HCT116 (cell line): ENCODE data around the gene AKIRIN2. TPM values are rescaled to one million over a fixed set of nuclear protein-coding genes. Genes with fewer than 3 reads are reported as not detected.

ENCODE experiments used
- ATAC-seq: fragments of 200-7000 bp; cut with Tn5 transposase; 2 replicates; pipeline ENCODE4 v1.9.1; 2020; ENCODE audit warnings: mild to moderate bottlenecking, moderate library complexity
- BruUV-seq: library from RNA; stranded (reverse); fragments of 400-500 nt; replicated peaks from 2 replicates; lab custom pipeline; 2021; lab: Mats Ljungman, UMichigan
- CTCF ChIA-PET: fragments of 300-600 bp; sonication (Branson Sonifier 250); formaldehyde crosslinking; loops from one replicate; lab custom pipeline; 2021; ENCODE audit warnings: antibody characterized with exemption; lab: Charles Lee
- POLR2A ChIA-PET: fragments of 300-600, 350-600 bp; sonication (Branson Sonifier 250); formaldehyde crosslinking; loops from one replicate; lab custom pipeline; 2021; ENCODE audit warnings: antibody characterized with exemption; lab: Charles Lee
- RAD21 ChIA-PET, 2 experiments: fragments of 300-600 bp; sonication (Branson Sonifier 250); formaldehyde crosslinking; loops; one replicate each; lab custom pipeline; 2023; ENCODE audit warnings: low total read pairs in 2 of 2; ENCODE audit not compliant: uncharacterized antibody in 2 of 2, unreplicated experiment in 2 of 2, low non-redundant PET in 1 of 2; lab: Charles Lee
- DNase-seq: peaks from one replicate; pipeline ENCODE4 v3.0.0-alpha.2; 2010; ENCODE audit warnings: low read depth, low spot score
- H2AFZ ChIP-seq: fragments of 200-600 bp; shearing (Covaris generic), sonication (generic); 2 replicates; pipeline ENCODE4 v1.6.1; 2017; ENCODE audit warnings: low read depth, mixed run types, mixed read lengths, antibody characterized with exemption, low read length; ENCODE audit not compliant: poor library complexity, severe bottlenecking
- H3K27ac ChIP-seq: 2 replicates; pipeline ENCODE4 v1.5.1; 2012; ENCODE audit warnings: low read depth, low read length
- H3K27me3 ChIP-seq: fragments of 200-600 bp; sonication (generic); 2 replicates; pipeline ENCODE4 v1.6.1; 2016; ENCODE audit warnings: mixed run types, low read length, mixed read lengths; ENCODE audit not compliant: insufficient read depth
- H3K36me3 ChIP-seq, 2 experiments: fragments of 200-500 bp in 1 of 2; fragments of 200-600 bp in 1 of 2; sonication (Bioruptor generic) in 1 of 2; sonication (generic) in 1 of 2; 2 replicates each; pipeline versions ENCODE4 v1.5.1 to v1.6.1; 2014 to 2016; ENCODE audit warnings: low read length in 2 of 2, inconsistent platforms in 1 of 2, mixed read lengths in 1 of 2, mixed run types in 1 of 2; ENCODE audit not compliant: insufficient read depth in 2 of 2, control insufficient read depth in 1 of 2
- H3K4me1 ChIP-seq, 2 experiments: fragments of 200-600 bp in 1 of 2; sonication (generic) in 1 of 2; 2 replicates each; pipeline versions ENCODE4 v1.5.1 to v1.6.1; 2012 to 2017; ENCODE audit warnings: low read length in 2 of 2, inconsistent platforms in 1 of 2, mild to moderate bottlenecking in 1 of 2, mixed read lengths in 1 of 2, mixed run types in 1 of 2, moderate library complexity in 1 of 2; ENCODE audit not compliant: insufficient read depth in 2 of 2, control insufficient read depth in 1 of 2
- H3K4me2 ChIP-seq: fragments of 200-600 bp; sonication (generic); 2 replicates; pipeline ENCODE4 v1.6.1; 2017; ENCODE audit warnings: mixed run types, low read length, mixed read lengths
- H3K4me3 ChIP-seq, 2 experiments: fragments of 200-600 bp in 1 of 2; sonication (generic) in 1 of 2; replicated peaks in 1 of 2; 2 replicates each; pipeline ENCODE4 v1.5.1; 2011 to 2016; ENCODE audit warnings: low read length in 2 of 2, control low read depth in 1 of 2, low read depth in 1 of 2, mild to moderate bottlenecking in 1 of 2, mixed read lengths in 1 of 2, mixed run types in 1 of 2
- H3K79me2 ChIP-seq: fragments of 200-600 bp; sonication (generic); 2 replicates; pipeline ENCODE4 v1.6.1; 2017; ENCODE audit warnings: mild to moderate bottlenecking, mixed run types, low read length, moderate library complexity, mixed read lengths; ENCODE audit not compliant: insufficient read depth
- H3K9ac ChIP-seq: fragments of 200-600 bp; sonication (generic); 2 replicates; pipeline ENCODE4 v1.6.1; 2016; ENCODE audit warnings: low read length, mixed read lengths
- H3K9me2 ChIP-seq: fragments of 200-600 bp; sonication (generic), shearing (Covaris generic); 2 replicates; pipeline ENCODE4 v1.6.1; 2017; ENCODE audit warnings: mixed run types, mild to moderate bottlenecking, moderate library complexity; ENCODE audit not compliant: insufficient read depth
- H3K9me3 ChIP-seq, 2 experiments: fragments of 200-500 bp in 1 of 2; fragments of 200-600 bp in 1 of 2; sonication (Bioruptor generic) in 1 of 2; sonication (generic) in 1 of 2; 2 replicates each; pipeline ENCODE4 v1.6.1; 2014 to 2017; ENCODE audit warnings: low read length in 2 of 2, mixed read lengths in 2 of 2, inconsistent platforms in 1 of 2, low read depth in 1 of 2, mild to moderate bottlenecking in 1 of 2, mixed run types in 1 of 2, moderate library complexity in 1 of 2; ENCODE audit not compliant: control insufficient read depth in 1 of 2, insufficient read depth in 1 of 2
- H4K20me1 ChIP-seq: fragments of 200-600 bp; sonication (generic), shearing (Covaris generic); 2 replicates; pipeline ENCODE4 v1.6.1; 2017; ENCODE audit warnings: mixed run types, mild to moderate bottlenecking, moderate library complexity; ENCODE audit not compliant: insufficient read depth
- CBX3 ChIP-seq: IDR thresholded peaks from 2 replicates; pipeline ENCODE4 v1.6.1; 2012; ENCODE audit warnings: low read depth
- CEBPB ChIP-seq: IDR thresholded peaks from 2 replicates; pipeline ENCODE4 v1.6.1; 2012; ENCODE audit warnings: low read depth
- EGR1 ChIP-seq: IDR thresholded peaks from 2 replicates; pipeline ENCODE4 v1.6.1; 2012; ENCODE audit warnings: low read depth
- FOSL1 ChIP-seq: IDR thresholded peaks from 2 replicates; pipeline ENCODE4 v1.6.1; 2012; ENCODE audit warnings: low read depth
- JUND ChIP-seq: IDR thresholded peaks from 2 replicates; pipeline ENCODE4 v1.6.1; 2012
- POLR2A ChIP-seq: IDR thresholded peaks from 2 replicates; pipeline ENCODE4 v1.7.0; 2011; ENCODE audit warnings: borderline replicate concordance; ENCODE audit not compliant: insufficient read depth, insufficient read length; ENCODE audit errors: extremely low read depth
- POLR2AphosphoS5 ChIP-seq: IDR thresholded peaks from 2 replicates; pipeline ENCODE4 v1.6.1; 2011; ENCODE audit warnings: mild to moderate bottlenecking, low read depth, low read length, moderate library complexity
- SIN3A ChIP-seq: IDR thresholded peaks from 2 replicates; pipeline ENCODE4 v1.6.1; 2012; ENCODE audit warnings: low read depth
- SP1 ChIP-seq: IDR thresholded peaks from 2 replicates; pipeline ENCODE4 v1.6.1; 2012; ENCODE audit warnings: low read depth
- SRF ChIP-seq: IDR thresholded peaks from 2 replicates; pipeline ENCODE4 v1.6.1; 2012; ENCODE audit warnings: low read depth
- TCF7L2 ChIP-seq: IDR thresholded peaks from 2 replicates; pipeline ENCODE4 v1.7.0; 2011; ENCODE audit warnings: borderline replicate concordance, inconsistent platforms; ENCODE audit not compliant: insufficient read depth, insufficient read length; ENCODE audit errors: extremely low read depth
- YY1 ChIP-seq: IDR thresholded peaks from 2 replicates; pipeline ENCODE4 v1.6.1; 2011; ENCODE audit warnings: low read length, low read depth, moderate library complexity, mild to moderate bottlenecking; ENCODE audit not compliant: insufficient replicate concordance; ENCODE audit errors: extremely low read depth
- ZFX ChIP-seq: fragments of 450-650 bp; IDR thresholded peaks from 2 replicates; pipeline ENCODE4 v1.6.1; 2017
- intact Hi-C: fragments of 100-400 bp; cut with micrococcal nuclease; formaldehyde crosslinking; loops from 2 replicates; pipeline ENCODE4 v1.10.0; 2022
- total RNA-seq: library from RNA; stranded (reverse); gene quantifications from one replicate; pipeline ENCODE4 v1.2.1, GENCODE V29; 2021; ENCODE audit not compliant: unreplicated experiment
- TF ChIP-seq, protein P1 (sequence below), 3 experiments: fragments of 200-600 bp in 1 of 3; sonication (generic) in 1 of 3; IDR thresholded peaks in 2 of 3; conservative IDR thresholded peaks in 1 of 3; 2 replicates each; pipeline ENCODE4 v1.5.1; 2012 to 2017; ENCODE audit warnings: low read depth in 2 of 3, low read length in 2 of 3, antibody characterized with exemption in 1 of 3, borderline replicate concordance in 1 of 3, control low read depth in 1 of 3, mild to moderate bottlenecking in 1 of 3, mixed read lengths in 1 of 3, mixed run types in 1 of 3, moderate library complexity in 1 of 3; ENCODE audit not compliant: insufficient read depth in 1 of 3
- TF ChIP-seq, protein P2 (sequence below): IDR thresholded peaks from 2 replicates; pipeline ENCODE4 v1.6.1; 2012
- TF ChIP-seq, protein P3 (sequence below): IDR thresholded peaks from 2 replicates; pipeline ENCODE4 v1.6.1; 2012

AKIRIN2 gene
- total RNA-seq, 1 experiment from 2014 or later, result 54.8 TPM

DNA sequence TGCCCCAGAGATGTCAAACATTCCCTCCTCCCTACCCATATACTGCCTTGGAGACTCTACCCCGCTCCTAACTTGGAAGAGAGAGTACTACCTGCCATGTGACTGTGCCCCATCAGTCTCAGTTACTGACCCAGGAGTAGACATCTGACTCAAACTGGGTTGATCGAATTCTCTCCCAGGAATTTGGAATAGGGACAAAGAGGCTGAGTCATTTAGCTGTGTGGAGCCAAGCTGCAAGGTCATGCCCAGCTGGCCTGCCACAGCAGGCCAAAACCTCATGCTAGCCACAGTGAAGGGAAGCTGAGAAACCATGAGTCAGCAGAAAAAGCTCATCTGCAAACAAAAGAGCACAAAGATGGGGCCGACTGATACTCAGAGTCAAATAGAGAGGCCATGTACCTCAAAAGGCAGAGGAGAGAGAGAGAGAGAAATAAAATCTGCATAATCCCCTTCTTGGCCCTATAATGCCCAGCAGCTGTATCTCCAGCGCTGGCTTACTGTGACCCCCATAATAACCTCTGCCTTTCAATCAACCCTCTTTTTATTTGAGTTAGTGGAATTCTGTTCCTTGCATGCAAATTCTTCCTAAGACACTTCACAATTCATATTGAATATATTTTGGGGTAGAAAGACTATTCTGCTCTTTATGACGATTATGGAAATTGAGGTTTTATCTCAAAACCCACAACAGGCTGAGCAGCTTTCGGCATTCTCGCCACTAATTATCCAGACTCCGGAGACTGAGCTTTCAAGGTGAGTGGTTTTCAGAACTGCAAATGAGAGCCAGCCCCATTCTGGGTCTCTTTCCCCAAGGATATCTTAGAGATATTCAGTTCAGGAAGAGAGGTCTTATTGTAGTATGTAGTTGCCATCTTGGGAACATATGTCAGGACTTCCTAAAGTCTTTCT, 21.4 kb upstream of the AKIRIN2 start:
- DNase-seq, result peak; percentile 75
- Histone ChIP-seq H3K9me3 (no peaks in the 10 kb centered on the region), H4K20me1 (no peaks in the 10 kb centered on the region), H3K4me3 (no peak overlapping the region), H3K79me2 (no peaks in the 10 kb centered on the region), H3K4me2 (peak overlapping the region; percentile 53), H2AFZ (peak overlapping the region; percentile 48), H3K27ac (no peak overlapping the region), H3K27me3 (no peaks in the 10 kb centered on the region), H3K36me3 (no peaks in the 10 kb centered on the region), H3K9me2 (no peaks in the 10 kb centered on the region), H3K4me1 (peaks cover 10 to 22% of the 10 kb centered on the region in 2 experiments; a peak in 3 of 4 replicates), H3K9ac (no peak overlapping the region)
- intact Hi-C loops, result loop anchor here (1.0 kb wide), 1 partner anchor 9 kb away; no protein-coding TSS in a partner anchor
- TF ChIP-seq ZFX, result 0 out of 2 replicates have a peak, but pooled peaks have one; percentile 25
- TF ChIP-seq TCF7L2, result peak; percentile 16
- TF ChIP-seq, protein P1, sequence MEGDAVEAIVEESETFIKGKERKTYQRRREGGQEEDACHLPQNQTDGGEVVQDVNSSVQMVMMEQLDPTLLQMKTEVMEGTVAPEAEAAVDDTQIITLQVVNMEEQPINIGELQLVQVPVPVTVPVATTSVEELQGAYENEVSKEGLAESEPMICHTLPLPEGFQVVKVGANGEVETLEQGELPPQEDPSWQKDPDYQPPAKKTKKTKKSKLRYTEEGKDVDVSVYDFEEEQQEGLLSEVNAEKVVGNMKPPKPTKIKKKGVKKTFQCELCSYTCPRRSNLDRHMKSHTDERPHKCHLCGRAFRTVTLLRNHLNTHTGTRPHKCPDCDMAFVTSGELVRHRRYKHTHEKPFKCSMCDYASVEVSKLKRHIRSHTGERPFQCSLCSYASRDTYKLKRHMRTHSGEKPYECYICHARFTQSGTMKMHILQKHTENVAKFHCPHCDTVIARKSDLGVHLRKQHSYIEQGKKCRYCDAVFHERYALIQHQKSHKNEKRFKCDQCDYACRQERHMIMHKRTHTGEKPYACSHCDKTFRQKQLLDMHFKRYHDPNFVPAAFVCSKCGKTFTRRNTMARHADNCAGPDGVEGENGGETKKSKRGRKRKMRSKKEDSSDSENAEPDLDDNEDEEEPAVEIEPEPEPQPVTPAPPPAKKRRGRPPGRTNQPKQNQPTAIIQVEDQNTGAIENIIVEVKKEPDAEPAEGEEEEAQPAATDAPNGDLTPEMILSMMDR (IDR thresholded peaks at IDR 0.05 in 2 of 3, conservative IDR thresholded peaks at IDR 0.05 in 1 of 3; ENCODE audit: borderline replicate concordance in 1 of 3, insufficient read depth in 1 of 3, low read depth in 2 of 3, low read length in 2 of 3), result no peak
- TF ChIP-seq FOSL1, result peak; percentile 88
- peak; percentile 85 for TF ChIP-seq SP1
- peak; percentile 7 for TF ChIP-seq YY1
- peak; percentile 92 for TF ChIP-seq JUND
- TF ChIP-seq CBX3, result peak; percentile 96
- no peak for TF ChIP-seq EGR1
- TF ChIP-seq POLR2A, result no peak
- TF ChIP-seq, protein P2, sequence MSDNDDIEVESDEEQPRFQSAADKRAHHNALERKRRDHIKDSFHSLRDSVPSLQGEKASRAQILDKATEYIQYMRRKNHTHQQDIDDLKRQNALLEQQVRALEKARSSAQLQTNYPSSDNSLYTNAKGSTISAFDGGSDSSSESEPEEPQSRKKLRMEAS, result peak; percentile 91
- peak; percentile 61; the same call in 1 of the 2 replicates for TF ChIP-seq SRF
- TF ChIP-seq CEBPB, result peak; percentile 72
- TF ChIP-seq SIN3A, result peak; percentile 87
- TF ChIP-seq POLR2AphosphoS5, result peak; percentile 69
- TF ChIP-seq, protein P3, sequence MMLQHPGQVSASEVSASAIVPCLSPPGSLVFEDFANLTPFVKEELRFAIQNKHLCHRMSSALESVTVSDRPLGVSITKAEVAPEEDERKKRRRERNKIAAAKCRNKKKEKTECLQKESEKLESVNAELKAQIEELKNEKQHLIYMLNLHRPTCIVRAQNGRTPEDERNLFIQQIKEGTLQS, result peak; percentile 49; the same call in 1 of the 2 replicates
- BruUV-seq, result no TSS peak
- ATAC-seq, result peak; percentile 93
- ChIA-PET POLR2A (interaction anchor here (0.8 to 2.2 kb wide), 3 partner anchors 9 to 21 kb away, joined by 3 to 7 read pairs (median 4); partner anchors contain the start of gene AKIRIN2), RAD21 (no interaction called here), CTCF (no interaction called here)
